Immature natural killer cell (primary cell): ENCODE measurements around the gene SPATA31A1. TPM values are rescaled to one million over a fixed set of nuclear protein-coding genes. Genes with fewer than 3 reads are reported as not detected.
"Not testable (repeated sequence)": the region's sequence is repeated elsewhere in the genome, so short reads cannot be mapped to it uniquely, and the experiment has no call there.

ENCODE experiments used
- DNase-seq, 3 donors: peaks; one replicate each; pipeline ENCODE4 v3.0.0; 2022; ENCODE audit warnings: mixed read lengths in 1 of 3
- H3K27ac Mint-ChIP-seq, 6 donors: one replicate each; pipeline ENCODE4 v1.8.0; 2020; ENCODE audit warnings: mixed read lengths in 6 of 6, mild to moderate bottlenecking in 5 of 6, inconsistent platforms in 4 of 6, moderate library complexity in 3 of 6
- H3K27me3 Mint-ChIP-seq, 3 donors: one replicate each; pipeline ENCODE4 v1.8.0; 2020 to 2021; ENCODE audit warnings: low read depth in 3 of 3, mild to moderate bottlenecking in 3 of 3, mixed read lengths in 3 of 3, moderate library complexity in 3 of 3, inconsistent platforms in 1 of 3
- H3K36me3 Mint-ChIP-seq, 3 donors: one replicate each; pipeline ENCODE4 v1.8.0; 2020; ENCODE audit warnings: mixed read lengths in 3 of 3, inconsistent platforms in 2 of 3, mild to moderate bottlenecking in 2 of 3
- H3K4me1 Mint-ChIP-seq, 2 donors: one replicate each; pipeline ENCODE4 v1.8.0; 2020; ENCODE audit warnings: inconsistent platforms in 2 of 2, mild to moderate bottlenecking in 2 of 2, mixed read lengths in 2 of 2, moderate library complexity in 1 of 2
- H3K4me3 Mint-ChIP-seq, 5 donors: one replicate each; pipeline ENCODE4 v1.8.0; 2020; ENCODE audit warnings: mild to moderate bottlenecking in 5 of 5, mixed read lengths in 5 of 5, inconsistent platforms in 3 of 5, moderate library complexity in 3 of 5
- H3K9me3 Mint-ChIP-seq, 6 donors: one replicate each; pipeline ENCODE4 v1.8.0; 2020; ENCODE audit warnings: mild to moderate bottlenecking in 6 of 6, mixed read lengths in 6 of 6, inconsistent platforms in 4 of 6, moderate library complexity in 3 of 6
- polyA plus RNA-seq, 3 donors: library from polyadenylated mRNA; unstranded; fragments of 300-500 nt; fragmentation: Illumina TruSeq; gene quantifications; one replicate each; pipeline ENCODE4 v1.2.3, GENCODE V29; 2021

Gene SPATA31A1
- not detected for polyA plus RNA-seq

- not testable (repeated sequence) for H3K27me3 Mint-ChIP-seq, H3K4me1 Mint-ChIP-seq, H3K4me3 Mint-ChIP-seq, H3K36me3 Mint-ChIP-seq, H3K27ac Mint-ChIP-seq, DNase-seq, H3K9me3 Mint-ChIP-seq
Measured at GRCh38 chr9:39355369-39355768, at the start of gene SPATA31A1. SPATA31A1 (plus strand) TSS chr9:39355669; CDS start chr9:39355731, 62 bp downstream.

- not testable (repeated sequence) for H3K4me3 Mint-ChIP-seq, H3K27me3 Mint-ChIP-seq, DNase-seq, H3K9me3 Mint-ChIP-seq, H3K4me1 Mint-ChIP-seq, H3K27ac Mint-ChIP-seq, H3K36me3 Mint-ChIP-seq
Measured at GRCh38 chr9:39407261-39408204, 52.1 kb downstream of the SPATA31A1 start.

- H3K27me3 Mint-ChIP-seq, H3K36me3 Mint-ChIP-seq, H3K4me1 Mint-ChIP-seq, DNase-seq, H3K4me3 Mint-ChIP-seq, H3K27ac Mint-ChIP-seq, H3K9me3 Mint-ChIP-seq: not testable (repeated sequence)
Measured at GRCh38 chr9:39411254-39411940, 55.9 kb downstream of the SPATA31A1 start.

Other genes starting within 250 kb of the SPATA31A1 start
- not detected for gene CNTNAP3, start 67.5 kb upstream of the SPATA31A1 start, polyA plus RNA-seq